HPDE6-E6E7 (cell line): ENCODE results near the gene ERVK3-1.
A peak's percentile ranks its signal among the peaks of the same experiment; 100 is the strongest.
"Not testable (repeated sequence)": the region's sequence is repeated elsewhere in the genome, so short reads cannot be mapped to it uniquely, and the experiment has no call there.

ENCODE experiments used
- DNase-seq: peaks from one replicate; pipeline ENCODE4 v3.0.0; 2011; ENCODE audit warnings: missing footprints; ENCODE audit errors: extremely low spot score

Gene ERVK3-1, protein sequence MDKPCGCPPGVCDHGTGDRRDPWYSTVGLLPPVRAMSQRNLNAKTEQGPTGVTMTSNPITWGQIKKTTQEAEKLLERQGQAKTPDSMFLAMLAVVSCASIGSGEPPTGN

DNA sequence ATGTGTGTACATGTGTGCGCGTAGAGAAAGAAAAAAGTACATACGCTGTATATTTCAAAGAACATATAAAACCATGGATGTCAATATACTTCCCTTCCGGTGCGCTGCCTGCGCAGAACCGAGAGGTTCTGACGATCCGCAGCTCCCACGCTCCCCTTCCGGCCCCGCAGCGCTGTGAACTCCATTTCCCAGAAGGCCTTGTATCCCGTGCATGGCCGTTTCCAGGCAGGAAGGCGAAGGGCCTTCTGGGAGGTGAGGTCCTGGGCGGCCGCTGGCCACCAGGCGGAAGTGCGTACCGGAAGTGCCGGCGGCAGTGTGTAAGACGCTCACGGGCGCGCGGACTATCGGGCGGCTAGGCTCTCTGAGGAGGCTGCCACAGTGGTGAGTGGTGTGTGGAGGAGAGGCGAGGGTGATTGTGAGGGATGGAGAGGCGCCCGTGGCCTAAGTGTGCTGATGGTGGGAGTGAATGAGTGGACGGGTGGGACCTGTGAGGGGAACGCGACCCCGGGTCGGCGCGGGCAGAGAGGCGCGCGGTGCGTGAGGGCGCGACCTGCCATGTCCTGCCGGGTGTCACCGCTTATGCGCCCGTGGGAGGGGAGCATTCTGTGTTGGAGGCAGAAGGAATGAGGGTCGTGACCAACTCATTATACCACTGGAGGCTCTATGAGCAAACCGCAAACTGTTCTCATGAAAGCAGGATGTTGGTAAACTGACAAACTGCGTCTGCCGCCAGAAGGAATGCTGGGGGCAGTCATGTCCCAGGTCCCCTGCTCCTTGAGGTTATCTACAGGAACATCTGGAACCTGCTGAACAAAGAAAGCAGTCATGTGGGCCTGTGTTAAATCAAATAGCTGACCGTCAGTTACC, at the start of gene ERVK3-1:
Gene ERVK3-1 (plus strand): TSS at position 313 of the 867 bp plus-strand sequence. CDS start 6,792 bp downstream, outside the sequence.
- peak; percentile 97 for DNase-seq

DNA sequence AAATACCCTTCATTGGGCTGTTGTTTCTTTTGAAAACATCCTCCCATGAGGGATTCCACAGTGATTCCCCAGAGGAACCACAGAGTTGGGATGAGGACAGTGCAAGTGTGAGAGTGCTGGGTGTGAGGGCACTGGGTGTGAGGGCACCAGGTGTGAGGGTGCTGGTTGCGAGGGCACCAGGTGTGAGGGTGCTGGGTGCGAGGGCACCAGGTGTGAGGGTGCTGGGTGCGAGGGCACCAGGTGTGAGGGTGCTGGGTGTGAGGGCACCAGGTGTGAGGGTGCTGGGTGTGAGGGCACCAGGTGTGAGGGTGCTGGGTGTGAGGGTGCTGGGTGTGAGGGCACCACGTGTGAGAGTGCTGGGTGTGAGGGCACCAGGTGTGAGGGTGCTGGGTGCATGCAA, 46.9 kb upstream of the ERVK3-1 start:
- DNase-seq, result not testable (repeated sequence)

DNA sequence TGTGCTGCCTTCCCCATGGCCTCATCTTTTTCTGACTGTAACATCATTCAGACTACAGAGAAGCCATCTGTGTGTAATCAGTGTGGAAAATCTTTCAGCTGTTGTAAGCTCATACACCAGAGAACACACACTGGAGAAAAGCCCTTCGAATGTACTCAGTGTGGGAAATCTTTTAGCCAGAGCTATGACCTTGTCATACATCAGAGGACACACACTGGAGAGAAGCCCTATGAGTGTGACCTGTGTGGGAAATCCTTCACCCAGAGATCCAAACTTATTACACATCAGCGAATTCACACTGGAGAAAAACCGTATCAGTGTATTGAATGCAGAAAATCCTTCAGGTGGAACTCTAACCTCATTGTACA, 43.6 kb upstream of the ERVK3-1 start:
- no peak for DNase-seq

DNA sequence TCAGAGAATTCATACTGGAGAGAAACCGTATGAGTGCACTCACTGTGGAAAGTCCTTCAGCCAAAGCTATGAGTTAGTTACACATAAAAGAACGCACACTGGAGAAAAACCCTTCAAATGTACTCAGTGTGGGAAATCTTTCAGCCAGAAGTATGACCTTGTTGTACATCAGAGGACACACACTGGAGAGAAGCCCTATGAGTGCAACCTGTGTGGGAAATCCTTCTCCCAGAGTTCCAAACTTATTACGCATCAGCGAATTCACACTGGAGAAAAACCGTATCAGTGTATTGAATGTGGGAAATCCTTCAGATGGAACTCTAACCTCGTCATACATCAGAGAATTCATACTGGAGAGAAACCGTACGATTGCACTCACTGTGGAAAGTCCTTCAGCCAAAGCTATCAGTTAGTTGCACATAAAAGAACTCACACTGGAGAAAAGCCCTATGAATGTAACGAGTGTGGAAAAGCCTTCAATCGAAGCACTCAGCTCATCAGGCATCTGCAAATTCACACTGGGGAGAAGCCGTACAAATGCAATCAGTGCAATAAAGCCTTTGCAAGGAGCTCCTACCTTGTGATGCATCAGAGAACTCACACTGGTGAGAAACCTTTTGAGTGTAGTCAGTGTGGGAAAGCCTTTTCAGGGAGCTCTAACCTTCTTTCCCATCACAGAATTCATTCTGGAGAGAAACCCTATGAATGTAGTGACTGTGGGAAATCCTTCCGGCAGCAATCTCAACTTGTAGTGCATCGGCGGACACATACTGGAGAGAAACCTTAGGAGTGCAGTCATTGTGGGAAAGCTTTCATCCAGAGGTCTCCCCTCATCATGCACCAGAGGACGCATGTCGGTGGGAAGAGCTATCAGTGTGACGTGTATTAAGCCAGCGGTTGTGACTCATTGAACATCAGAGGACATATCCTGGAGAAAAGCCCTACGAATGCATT, 42.9 kb upstream of the ERVK3-1 start:
- DNase-seq, result no peak

DNA sequence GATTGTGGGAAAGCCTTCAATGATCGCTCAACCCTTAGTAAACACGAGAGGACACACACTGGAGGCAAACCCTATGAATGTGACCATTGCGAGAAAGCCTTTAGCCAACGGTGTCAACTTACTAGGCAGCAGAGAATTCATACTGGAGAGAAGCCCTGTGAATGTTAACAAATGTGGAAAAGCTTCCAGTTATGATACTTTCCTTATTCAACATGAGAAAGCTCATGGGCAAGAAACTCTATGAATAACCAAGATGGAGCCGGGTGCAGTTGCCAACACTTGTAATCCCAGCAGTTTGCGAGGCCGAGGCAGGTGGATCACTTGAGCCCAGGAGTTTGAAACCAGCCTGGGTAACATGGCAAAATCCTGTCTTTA, 42.3 kb upstream of the ERVK3-1 start:
- DNase-seq, result no peak

DNA sequence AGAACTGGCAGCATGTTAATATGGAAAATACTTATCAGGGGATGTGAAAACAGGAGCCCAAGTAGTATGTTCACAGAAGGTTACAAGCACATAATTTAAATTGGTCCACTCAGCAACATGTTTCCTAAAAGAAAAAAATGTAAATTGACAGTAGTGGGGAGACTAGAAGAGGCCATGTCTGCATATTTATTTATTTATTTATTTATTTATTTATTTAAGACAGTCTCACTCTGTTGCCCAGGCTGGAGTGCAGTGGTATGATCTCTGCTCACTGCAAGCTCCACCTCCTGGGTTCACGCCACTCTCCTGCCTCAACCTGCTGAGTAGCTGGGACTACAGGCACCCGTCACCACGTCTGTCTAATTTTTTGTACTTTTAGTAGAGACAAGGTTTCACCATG, 40.1 kb upstream of the ERVK3-1 start:
- no peak for DNase-seq

DNA sequence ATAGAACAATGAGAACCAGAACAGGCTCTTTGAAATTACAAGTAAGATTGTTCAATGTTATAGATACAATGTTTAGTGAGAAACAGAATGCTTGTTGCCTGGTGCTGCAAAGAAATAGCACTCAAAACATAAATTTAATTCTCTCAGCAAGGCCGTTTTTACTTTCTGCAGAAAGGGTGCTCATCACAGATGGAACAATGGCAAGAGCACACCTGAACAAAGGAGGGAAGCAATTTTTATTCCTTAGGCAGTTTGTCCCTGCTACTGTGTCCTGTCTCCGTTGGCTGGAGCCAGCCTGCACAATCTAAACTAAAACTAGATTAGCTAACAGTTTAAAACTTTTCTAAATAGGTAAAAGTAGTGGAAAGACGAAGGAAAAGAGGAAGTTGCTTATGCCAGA, 36.8 kb upstream of the ERVK3-1 start:
- DNase-seq, result no peak

DNA sequence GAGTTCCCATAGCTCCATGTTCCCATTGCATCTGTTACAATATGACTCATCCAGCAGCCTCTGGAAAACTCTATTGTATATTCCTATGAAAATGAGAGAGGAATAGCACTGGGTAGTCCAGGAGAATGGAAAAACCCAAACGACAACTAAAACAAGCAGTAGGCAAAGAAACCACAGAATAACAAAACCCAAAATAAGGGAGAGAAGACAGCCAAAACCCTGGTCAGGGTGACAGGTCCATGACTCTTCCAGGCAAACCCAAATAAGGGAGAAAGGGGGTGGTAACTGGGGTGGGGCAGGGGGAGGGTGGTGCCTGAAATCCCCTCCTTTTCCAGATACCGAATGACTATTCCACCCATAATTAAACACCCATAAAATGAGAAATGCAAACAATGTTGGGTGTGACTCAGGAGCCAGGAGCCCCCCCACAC, 30.4 kb upstream of the ERVK3-1 start:
- no peak for DNase-seq

DNA sequence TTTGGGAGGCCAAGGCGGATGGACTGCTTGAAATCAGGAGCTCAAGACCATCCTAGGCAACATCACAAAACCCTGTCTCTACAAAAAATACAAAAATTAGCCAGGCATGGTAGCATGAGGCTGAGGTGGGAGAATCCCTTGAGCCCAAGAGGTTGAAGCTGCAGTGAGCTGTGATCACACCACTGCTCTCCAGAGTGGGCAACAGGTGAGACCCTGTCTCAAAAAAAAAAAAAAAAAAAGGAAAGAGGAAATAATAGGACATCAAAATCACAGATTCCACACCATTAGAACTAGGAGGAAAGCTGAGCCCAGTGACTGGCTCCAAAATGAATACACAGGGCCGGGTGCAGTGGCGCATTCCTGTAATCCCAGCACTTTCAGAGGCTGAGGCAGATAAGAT, 29.6 kb upstream of the ERVK3-1 start:
- DNase-seq, result no peak

DNA sequence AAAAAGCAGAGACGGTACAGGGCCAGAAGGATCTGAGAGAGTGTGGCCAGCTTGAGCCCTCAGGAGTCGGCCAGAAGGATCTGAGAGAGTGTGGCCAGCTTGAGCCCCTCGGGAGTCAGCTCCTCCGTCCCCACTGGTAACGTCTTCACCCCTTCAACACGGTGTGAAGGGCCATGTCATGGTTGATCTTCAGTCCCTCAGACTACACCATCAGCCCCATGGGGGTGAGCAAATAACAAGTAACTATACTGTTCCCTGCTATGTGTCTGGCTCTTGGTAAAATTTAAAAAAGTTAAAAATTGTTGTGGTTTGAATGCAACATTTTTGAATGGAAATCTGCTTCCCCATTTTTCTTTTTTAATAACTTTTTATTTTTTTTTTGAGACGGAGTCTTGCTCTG, 28.0 kb upstream of the ERVK3-1 start:
- DNase-seq, result no peak

DNA sequence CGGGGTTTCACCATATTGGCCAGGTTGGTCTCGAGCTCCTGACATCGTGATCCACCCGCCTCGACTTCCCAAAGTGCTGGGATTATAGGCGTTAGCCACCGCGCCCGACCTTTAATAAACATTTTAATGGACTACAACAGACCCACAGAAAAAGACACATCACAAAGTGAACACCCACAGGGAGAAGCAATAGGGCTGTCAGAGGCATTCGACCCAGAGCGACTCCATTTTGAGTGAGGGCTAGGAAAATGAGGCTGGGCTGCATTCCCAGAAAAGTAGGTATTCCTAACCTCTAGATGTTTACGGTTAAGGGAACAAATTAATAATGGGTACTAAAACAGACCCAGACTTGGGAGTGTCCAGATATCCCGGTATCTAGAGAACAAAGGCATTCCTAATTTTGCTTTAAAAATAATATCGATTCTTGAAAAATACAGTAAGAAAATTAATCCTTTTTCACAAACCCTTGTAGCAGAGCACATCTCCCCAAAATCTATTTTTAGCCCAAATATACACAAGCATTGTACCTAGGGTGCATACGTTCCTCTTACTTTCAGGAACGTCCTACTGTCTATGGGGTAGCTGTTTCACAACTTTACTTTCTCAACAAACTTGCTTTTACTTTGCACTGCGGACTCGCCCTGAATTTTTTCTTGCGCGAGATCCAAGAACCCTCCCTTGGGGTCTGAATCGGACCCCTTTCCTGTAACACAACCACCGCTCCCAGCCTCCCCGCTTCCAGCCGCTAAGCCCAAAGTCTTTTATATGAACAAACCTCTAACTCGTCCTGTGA, 27.2 kb upstream of the ERVK3-1 start:
- no peak for DNase-seq

DNA sequence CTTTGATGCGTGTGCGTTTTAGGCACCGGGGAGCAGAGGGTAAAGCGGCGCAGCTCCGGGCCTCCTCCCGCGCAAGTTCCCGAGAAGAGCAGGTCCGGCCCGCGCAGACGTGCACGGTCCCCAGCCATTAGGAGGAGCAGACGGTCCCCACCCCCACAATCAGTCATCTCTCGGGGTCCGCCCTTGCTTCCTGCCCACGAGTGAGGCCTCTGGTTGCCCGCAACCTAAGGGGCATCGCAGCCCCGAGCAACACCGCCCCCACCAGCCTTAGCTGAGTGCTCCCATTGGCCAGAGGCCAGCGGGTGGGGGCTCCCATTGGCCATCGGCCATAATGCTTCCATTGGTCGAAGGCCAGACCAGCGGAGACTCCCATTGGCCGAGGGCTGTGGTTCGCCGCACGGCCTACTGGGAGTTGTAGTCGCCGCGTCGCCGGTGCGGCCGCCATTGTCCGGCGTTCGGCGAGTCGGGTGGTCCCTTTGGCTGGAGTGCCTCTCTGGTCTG, 26.6 kb upstream of the ERVK3-1 start, which contains the start of gene ZNF8:
Gene ZNF8 (plus strand): TSS at position 415 of the 501 bp plus-strand sequence. CDS start 127 bp downstream, outside the sequence.
- DNase-seq, result peak; percentile 100

DNA sequence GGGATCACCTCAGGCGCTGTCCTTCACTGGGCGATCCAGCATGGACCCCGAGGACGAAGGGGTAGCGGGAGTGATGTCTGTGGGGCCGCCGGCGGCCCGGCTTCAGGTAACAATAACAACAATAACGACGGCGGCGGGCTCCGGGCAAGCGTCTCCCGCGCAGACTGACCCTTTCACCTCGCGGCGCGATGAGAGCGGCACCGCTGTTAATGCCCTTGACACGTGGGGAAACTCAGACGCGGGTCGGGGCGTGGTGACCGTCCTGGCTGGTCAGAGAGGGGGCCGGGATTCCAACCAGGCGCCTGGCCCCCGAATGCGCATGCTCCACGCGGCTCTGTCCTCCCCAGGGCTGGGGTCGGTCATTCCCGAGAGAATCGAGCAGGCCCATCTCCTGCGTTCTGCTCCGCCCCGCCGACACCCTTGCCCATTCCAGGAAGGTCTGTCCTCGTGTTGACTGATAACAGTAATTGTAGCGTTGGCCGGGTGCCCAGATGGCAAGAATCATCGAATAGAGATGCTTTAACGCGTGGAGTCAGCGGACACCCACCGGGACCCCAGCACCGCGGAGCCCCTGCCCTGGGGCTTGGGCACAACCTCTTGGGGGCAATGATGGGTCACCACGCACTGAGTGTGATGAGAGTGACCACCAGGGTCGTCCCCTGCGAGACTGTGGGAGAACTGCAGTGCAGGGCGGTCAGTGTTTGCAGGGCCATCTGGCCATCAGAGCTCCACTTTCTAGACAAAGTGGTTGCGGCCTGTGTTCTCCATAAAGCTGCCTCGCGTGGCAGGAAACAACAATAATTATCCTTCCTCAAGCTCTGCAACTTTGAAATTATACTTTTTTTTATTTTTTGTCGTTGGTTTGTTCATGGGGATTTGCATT, 25.9 kb upstream of the ERVK3-1 start:
- peak; percentile 47 for DNase-seq

DNA sequence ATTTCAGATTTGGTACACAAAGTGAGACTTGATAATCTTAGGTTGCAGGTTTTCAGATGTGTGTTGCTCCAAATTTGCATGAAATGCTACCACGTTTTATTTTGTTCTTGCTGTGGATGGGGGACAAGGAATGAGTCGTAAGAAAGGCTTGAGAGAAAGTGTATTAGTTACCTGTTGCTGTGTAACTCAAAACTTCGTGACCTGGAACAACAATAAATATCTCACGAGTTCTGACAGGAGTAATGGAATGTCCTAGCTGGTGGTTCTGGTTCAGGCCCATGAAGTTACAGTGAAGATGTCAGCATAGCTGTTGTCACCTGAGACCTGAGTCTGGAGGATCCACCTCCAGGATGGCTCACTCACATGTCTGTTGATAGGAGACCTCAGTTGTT, 25.3 kb upstream of the ERVK3-1 start:
- no peak for DNase-seq

DNA sequence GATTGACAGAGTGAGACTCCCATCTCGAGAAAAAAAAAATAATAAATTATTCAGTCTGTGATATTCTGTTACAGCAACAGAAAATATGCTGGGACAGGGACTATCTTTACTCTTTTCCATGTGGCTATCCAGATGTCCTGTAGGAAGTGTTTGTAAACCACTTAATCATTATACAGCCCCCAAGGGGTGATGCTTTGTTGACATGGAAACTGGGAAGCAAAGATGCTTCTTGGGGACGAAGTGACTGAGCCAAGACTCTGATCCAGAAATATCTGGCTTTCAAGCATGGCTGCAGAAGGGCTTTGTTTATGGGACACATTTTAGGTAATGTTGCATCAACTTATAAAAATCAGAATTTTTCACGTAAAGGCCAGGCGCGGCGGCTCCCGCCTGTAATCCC, 21.0 kb upstream of the ERVK3-1 start:
- DNase-seq, result no peak

DNA sequence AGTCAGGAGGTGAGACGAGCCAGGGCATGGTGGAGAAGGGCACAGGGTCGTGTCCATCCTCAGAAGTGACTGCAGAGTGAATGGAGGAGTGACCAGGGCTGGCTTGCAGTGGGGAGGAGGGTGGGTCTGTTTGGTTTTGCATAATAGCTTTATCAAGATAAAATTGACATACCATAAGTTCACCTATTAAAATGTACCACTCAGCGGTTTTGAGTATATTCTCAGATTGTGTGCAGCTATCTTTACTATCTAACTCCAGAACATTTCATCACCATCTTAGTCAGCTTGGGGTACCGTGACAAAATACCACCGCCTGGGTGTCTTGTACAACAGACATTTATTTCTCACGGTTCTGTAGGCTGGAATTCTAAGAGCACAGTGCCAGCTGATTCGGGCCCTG, 13.2 kb upstream of the ERVK3-1 start:
- no peak for DNase-seq

DNA sequence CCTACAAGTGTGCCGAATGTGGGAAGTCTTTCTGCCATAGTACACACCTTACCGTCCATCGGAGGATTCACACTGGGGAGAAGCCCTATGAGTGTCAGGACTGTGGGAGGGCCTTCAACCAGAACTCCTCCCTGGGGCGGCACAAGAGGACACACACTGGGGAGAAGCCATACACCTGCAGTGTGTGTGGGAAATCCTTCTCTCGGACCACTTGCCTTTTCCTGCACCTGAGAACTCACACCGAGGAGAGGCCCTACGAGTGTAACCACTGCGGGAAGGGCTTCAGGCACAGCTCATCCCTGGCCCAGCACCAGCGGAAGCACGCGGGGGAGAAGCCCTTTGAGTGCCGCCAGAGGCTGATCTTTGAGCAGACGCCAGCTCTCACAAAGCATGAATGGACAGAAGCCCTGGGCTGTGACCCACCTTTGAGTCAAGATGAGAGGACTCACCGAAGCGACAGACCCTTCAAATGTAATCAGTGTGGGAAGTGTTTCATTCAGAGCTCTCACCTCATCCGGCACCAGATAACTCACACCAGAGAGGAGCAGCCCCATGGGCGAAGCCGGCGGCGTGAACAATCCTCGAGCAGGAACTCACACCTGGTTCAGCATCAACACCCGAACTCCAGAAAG, 10.3 kb upstream of the ERVK3-1 start:
- no peak for DNase-seq

DNA sequence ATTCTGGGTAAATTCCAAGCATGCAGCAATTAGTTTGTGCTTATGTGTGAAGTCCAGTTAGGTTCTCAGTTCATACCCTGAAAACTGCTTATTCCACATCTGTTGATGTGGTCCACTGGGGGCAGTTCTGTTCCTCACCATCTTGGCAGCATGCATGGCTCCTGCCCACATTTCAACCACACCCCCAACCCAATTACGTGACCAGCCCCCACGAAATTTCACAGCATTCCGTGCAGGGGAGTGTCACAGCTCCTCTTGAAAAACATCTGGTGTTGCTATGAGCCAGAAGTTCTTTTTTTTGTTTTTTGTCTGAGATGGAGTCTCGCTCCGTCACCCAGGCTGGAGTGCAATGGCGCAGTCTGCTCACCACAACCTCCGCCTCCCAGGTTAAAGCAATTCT, 9.1 kb upstream of the ERVK3-1 start:
- DNase-seq, result no peak

DNA sequence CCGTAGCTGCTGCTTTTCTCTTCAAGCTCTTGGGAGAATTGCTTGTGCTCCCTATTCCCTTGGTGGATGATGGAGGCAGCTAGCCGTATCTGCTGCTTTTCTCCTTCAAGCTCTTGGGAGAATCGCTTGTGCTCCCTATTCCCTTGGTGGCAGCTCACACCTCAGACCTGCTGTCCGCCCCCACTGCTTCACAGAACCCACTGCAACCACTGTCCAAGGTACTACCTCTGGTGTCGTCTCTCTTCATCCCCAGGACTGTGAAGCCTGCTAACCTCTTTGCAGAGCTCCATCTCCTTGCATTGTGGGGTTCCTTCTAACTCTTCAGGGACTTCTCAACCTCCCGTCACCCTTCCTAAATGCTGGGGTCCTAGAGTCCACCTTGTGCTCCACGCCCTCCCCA, 4.6 kb upstream of the ERVK3-1 start:
- DNase-seq, result no peak

DNA sequence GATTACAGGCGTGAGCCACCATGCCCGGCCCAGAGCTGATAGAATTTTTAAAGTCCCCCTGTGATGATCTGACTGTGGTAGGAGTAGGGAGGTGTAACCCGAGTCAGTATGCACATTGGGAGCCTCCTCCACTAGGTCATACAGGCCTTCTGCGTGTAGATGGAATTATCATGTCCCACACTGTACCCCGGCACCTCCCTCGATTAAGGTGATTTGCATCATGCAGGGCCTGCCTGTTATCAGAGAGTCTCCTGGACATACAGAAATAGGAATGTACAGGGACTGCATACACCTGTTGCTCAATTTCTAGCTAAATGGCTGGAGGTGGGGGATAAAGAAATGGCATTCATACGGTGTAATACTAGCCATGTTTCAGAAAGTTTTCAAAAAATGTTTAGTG, 922 bp upstream of the ERVK3-1 start:
- no peak for DNase-seq
